Fibroblast of the aortic adventitia (primary cell): ENCODE results near the gene LHFPL3. TPM values are rescaled to one million over a fixed set of nuclear protein-coding genes. Genes with fewer than 3 reads are reported as not detected.
A peak's percentile ranks its signal among the peaks of the same experiment; 100 is the strongest.

ENCODE experiments used
- DNase-seq: peaks from one replicate; pipeline ENCODE4 v3.0.0-alpha.2; 2010; ENCODE audit warnings: low read depth
- H3K4me3 ChIP-seq: 2 replicates; pipeline ENCODE4 v1.5.1; 2011; ENCODE audit warnings: low read depth, mild to moderate bottlenecking, control low read depth, low read length, moderate library complexity
- CTCF ChIP-seq: IDR thresholded peaks from 2 replicates; pipeline ENCODE4 v1.5.1; 2011; ENCODE audit warnings: mild to moderate bottlenecking, low read length, control low read depth, inconsistent platforms; ENCODE audit not compliant: insufficient read depth
- small RNA-seq: library from RNA; depleted of rRNA; stranded (forward); fragments of <200 nt; gene quantifications from one replicate; pipeline ENCODE3, GENCODE V24; 2012
- total RNA-seq: library from RNA; depleted of rRNA; stranded (reverse); fragments of >200 nt; gene quantifications from 2 replicates; pipeline ENCODE4 v1.2.3, GENCODE V29; 2012; ENCODE audit warnings: low replicate concordance

The LHFPL3 gene
- total RNA-seq, 1 donor: not detected

- peak; percentile 54 for DNase-seq
- TF ChIP-seq CTCF: no peak
- H3K4me3 ChIP-seq: no peak overlapping the region
These were observed 622.4 kb downstream of the LHFPL3 start for GRCh38 chr7:104950754-104951153.

GRCh38 chr7:104951546-104951945, 623.1 kb downstream of the LHFPL3 start:
- H3K4me3 ChIP-seq: no peak overlapping the region
- peak; percentile 57 for DNase-seq
- TF ChIP-seq CTCF: no peak

- no peak for DNase-seq
- no peak for TF ChIP-seq CTCF
- no peak overlapping the region for H3K4me3 ChIP-seq
These were observed 626.9 kb downstream of the LHFPL3 start for GRCh38 chr7:104955276-104955675.

Small RNAs within 50 kb of the gene (small RNA-seq; reads per million reads assigned to genes)
- not detected for gene RN7SL8P

Other genes starting within 250 kb of the LHFPL3 start
- 19.5 and 28.1 TPM in 2 replicates for gene ORC5, start 120.6 kb upstream of the LHFPL3 start, total RNA-seq